SH-SY5Y (cell line): Measurements from ENCODE around the gene MCAT.

ENCODE experiments used
- GATA2 ChIP-seq: IDR thresholded peaks from 2 replicates; pipeline ENCODE4 v1.6.1; 2011; ENCODE audit warnings: mild to moderate bottlenecking, low read depth, low read length
- GATA3 ChIP-seq: IDR thresholded peaks from 2 replicates; pipeline ENCODE4 v1.6.1; 2011; ENCODE audit warnings: low read depth, mild to moderate bottlenecking, low read length, moderate library complexity

DNA sequence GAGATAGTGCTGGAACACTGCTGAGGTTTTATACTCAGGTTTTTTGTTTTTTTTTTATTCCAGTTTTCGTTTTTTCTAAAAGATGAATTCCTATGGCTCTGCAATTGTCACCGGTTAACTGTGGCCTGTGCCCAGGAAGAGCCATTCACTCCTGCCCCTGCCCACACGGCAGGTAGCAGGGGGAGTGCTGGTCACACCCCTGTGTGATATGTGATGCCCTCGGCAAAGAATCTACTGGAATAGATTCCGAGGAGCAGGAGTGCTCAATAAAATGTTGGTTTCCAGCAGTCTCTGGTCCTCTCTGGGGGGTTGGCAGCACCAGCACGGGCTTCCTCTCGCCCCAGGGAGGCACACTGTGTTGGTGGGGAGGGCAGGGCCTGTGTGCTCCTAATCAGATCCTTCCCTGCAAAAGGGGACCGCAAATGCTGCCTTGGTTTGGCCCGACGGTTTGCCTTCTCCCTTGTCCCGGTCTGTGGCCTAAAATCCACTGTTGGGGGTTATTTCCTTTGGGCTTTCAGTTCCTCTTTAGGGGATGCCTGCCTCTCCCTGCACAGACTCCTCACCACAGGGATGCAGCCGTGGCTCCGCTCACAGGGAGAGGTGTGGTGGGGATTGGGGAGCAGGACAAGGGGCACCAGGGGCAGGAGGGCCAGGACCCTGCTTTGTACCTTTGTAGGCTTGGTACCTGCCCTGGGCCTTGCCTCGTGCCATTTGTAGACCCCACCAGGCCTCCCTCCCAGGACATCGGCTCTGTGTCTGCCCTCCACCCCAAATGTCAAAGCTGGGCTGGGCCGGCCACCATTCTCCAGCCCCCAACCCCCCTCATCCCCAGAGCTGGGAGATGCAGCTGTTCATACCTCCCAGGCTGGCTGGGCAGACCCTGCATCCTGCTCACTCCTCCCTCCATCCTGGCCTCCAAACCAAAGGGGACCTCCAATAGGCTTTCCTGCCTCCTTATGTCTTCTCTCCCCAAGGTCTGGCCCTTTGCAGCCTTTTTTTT lies 13.5 kb downstream of the MCAT start:
- TF ChIP-seq GATA3 (no peak), GATA2 (no peak)
